Lower leg skin (tissue), 3 donors: ENCODE results near the gene B9D1.

Source experiments
- CTCF ChIP-seq, 3 donors: fragments of 450-650 bp; IDR thresholded peaks; one replicate each; pipeline ENCODE4 v1.5.1; 2016; ENCODE audit warnings: antibody characterized with exemption in 3 of 3, mild to moderate bottlenecking in 3 of 3, moderate library complexity in 2 of 3
- POLR2A ChIP-seq, 2 donors: fragments of 450-650 bp; IDR thresholded peaks; one replicate each; pipeline ENCODE4 v1.6.1; 2016 to 2017; ENCODE audit warnings: antibody characterized with exemption in 2 of 2, mild to moderate bottlenecking in 1 of 2, moderate library complexity in 1 of 2

- TF ChIP-seq CTCF (IDR thresholded peaks at IDR 0.05): no peak
- TF ChIP-seq POLR2A (IDR thresholded peaks at IDR 0.05): no peak
Measured at GRCh38 chr17:19321481-19322128, 40.9 kb downstream of the B9D1 start.
